ENCODE data around the gene ADRA2A.

GRCh38 chr10:111104811-111105210 is 28.0 kb downstream of the ADRA2A start:
- TF ChIP-seq, protein P1, sequence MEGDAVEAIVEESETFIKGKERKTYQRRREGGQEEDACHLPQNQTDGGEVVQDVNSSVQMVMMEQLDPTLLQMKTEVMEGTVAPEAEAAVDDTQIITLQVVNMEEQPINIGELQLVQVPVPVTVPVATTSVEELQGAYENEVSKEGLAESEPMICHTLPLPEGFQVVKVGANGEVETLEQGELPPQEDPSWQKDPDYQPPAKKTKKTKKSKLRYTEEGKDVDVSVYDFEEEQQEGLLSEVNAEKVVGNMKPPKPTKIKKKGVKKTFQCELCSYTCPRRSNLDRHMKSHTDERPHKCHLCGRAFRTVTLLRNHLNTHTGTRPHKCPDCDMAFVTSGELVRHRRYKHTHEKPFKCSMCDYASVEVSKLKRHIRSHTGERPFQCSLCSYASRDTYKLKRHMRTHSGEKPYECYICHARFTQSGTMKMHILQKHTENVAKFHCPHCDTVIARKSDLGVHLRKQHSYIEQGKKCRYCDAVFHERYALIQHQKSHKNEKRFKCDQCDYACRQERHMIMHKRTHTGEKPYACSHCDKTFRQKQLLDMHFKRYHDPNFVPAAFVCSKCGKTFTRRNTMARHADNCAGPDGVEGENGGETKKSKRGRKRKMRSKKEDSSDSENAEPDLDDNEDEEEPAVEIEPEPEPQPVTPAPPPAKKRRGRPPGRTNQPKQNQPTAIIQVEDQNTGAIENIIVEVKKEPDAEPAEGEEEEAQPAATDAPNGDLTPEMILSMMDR (IDR thresholded peaks at IDR 0.05), result no peak
- TF ChIP-seq POLR2A (IDR thresholded peaks at IDR 0.05) (no peak), POLR2AphosphoS5 (IDR thresholded peaks at IDR 0.05) (no peak)
